Measurements from ENCODE around the gene SETD2. TPM values are rescaled to one million over a fixed set of nuclear protein-coding genes. Genes with fewer than 3 reads are reported as not detected.

SETD2 gene
- total and polyA plus RNA-seq, 2 donors (not counting 1 experiment from before 2014, with no cell fraction given) = 22.5 to 35.3 TPM

DNA sequence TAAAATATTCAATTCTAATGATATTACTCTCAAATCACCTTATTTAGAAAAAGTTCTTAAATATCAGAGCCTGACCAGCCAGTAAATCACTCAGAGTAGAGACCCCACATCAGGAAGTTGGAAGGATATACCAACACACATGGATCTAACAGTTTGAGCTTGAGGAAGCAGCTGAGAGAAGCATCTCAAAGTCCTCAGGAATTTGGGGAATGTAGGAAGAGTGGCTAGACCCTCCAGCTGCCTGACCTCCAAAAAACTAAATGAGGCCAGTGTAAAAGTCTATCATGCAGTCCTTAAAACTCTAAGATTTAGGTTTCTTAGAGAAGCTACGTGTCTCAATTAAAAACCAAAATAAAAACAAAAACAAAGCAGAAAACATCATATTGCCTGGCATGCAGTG, 55.4 kb downstream of the SETD2 start:
- H3K79me2 ChIP-seq (ENCODE audit: control insufficient read depth, insufficient read depth, low read length) = peaks cover 3% of the 10 kb centered on the region
- DNase-seq (ENCODE audit: low read depth in 2 of 2) = peak in 1 of 2 donors; percentile 65
- no peaks in the 10 kb centered on the region for H4K20me1 ChIP-seq (ENCODE audit: control insufficient read depth, extremely low read depth, insufficient read depth, low read length)
- H3K9me3 ChIP-seq (ENCODE audit: control insufficient read depth, insufficient read depth, low read depth, low read length) = no peaks in the 10 kb centered on the region
- peaks cover 3% of the 10 kb centered on the region for H3K36me3 ChIP-seq (ENCODE audit: control insufficient read depth, insufficient read depth, low read length)
- peaks cover 2% of the 10 kb centered on the region for H3K4me1 ChIP-seq (ENCODE audit: control insufficient read depth, extremely low read depth, insufficient read depth, low read length)
- H3K27ac ChIP-seq (ENCODE audit: insufficient read depth, low read length) = no peak overlapping the region
- H3K4me3 ChIP-seq (replicated peaks in 1 of 4; ENCODE audit: control extremely low read depth in 1 of 4, insufficient read depth in 1 of 4, low read depth in 3 of 4, low read length in 4 of 4) = no peak overlapping the region
- TF ChIP-seq, protein P1, sequence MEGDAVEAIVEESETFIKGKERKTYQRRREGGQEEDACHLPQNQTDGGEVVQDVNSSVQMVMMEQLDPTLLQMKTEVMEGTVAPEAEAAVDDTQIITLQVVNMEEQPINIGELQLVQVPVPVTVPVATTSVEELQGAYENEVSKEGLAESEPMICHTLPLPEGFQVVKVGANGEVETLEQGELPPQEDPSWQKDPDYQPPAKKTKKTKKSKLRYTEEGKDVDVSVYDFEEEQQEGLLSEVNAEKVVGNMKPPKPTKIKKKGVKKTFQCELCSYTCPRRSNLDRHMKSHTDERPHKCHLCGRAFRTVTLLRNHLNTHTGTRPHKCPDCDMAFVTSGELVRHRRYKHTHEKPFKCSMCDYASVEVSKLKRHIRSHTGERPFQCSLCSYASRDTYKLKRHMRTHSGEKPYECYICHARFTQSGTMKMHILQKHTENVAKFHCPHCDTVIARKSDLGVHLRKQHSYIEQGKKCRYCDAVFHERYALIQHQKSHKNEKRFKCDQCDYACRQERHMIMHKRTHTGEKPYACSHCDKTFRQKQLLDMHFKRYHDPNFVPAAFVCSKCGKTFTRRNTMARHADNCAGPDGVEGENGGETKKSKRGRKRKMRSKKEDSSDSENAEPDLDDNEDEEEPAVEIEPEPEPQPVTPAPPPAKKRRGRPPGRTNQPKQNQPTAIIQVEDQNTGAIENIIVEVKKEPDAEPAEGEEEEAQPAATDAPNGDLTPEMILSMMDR (conservative IDR thresholded peaks at IDR 0.05 in 1 of 2, IDR thresholded peaks at IDR 0.05 in 1 of 2; ENCODE audit: low read depth in 1 of 2, low read length in 2 of 2) = no peak
- no peak for TF ChIP-seq EZH2 (IDR thresholded peaks at IDR 0.05; ENCODE audit: low read length, missing control alignments)
- H2AFZ ChIP-seq (ENCODE audit: low read length) = no peak overlapping the region
- no peak overlapping the region for H3K4me2 ChIP-seq (ENCODE audit: extremely low read depth, insufficient read depth, low read length)
- no peak overlapping the region for H3K9ac ChIP-seq (ENCODE audit: insufficient read depth, low read length)
- H3K27me3 ChIP-seq (ENCODE audit: control insufficient read depth, insufficient read depth, low read length) = no peaks in the 10 kb centered on the region

DNA sequence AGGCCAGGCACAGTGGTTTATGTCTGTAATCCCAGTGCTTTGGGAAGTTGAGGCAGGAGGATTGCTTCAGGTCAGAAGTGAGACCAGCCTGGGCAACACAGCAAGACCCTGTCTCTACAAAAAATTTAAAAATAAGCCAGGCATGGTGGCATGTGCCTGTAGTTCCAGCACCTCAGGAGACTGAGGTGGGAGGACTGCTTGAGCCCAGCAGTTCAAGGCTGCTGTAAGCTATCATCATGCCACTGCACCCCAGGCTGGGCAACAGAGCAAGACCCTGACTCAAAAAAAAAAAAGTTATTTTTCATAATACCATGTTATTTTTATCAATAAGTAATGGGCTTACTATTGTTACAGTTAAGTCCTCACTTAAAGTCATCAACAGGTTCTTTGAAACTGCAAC, 59.7 kb downstream of the SETD2 start:
- Histone ChIP-seq H2AFZ (ENCODE audit: low read length) (no peak overlapping the region), H3K27me3 (ENCODE audit: control insufficient read depth, insufficient read depth, low read length) (no peaks in the 10 kb centered on the region), H3K4me3 (replicated peaks in 1 of 4; ENCODE audit: control extremely low read depth in 1 of 4, insufficient read depth in 1 of 4, low read depth in 3 of 4, low read length in 4 of 4) (no peak overlapping the region), H3K79me2 (ENCODE audit: control insufficient read depth, insufficient read depth, low read length) (no peaks in the 10 kb centered on the region), H3K4me1 (ENCODE audit: control insufficient read depth, extremely low read depth, insufficient read depth, low read length) (peaks cover 2% of the 10 kb centered on the region), H3K4me2 (ENCODE audit: extremely low read depth, insufficient read depth, low read length) (no peak overlapping the region), H3K9ac (ENCODE audit: insufficient read depth, low read length) (no peak overlapping the region), H4K20me1 (ENCODE audit: control insufficient read depth, extremely low read depth, insufficient read depth, low read length) (no peaks in the 10 kb centered on the region), H3K9me3 (ENCODE audit: control insufficient read depth, insufficient read depth, low read depth, low read length) (no peaks in the 10 kb centered on the region), H3K27ac (ENCODE audit: insufficient read depth, low read length) (no peak overlapping the region), H3K36me3 (ENCODE audit: control insufficient read depth, insufficient read depth, low read length) (no peaks in the 10 kb centered on the region)
- TF ChIP-seq EZH2 (IDR thresholded peaks at IDR 0.05; ENCODE audit: low read length, missing control alignments) = no peak
- TF ChIP-seq, protein P1 (conservative IDR thresholded peaks at IDR 0.05 in 1 of 2, IDR thresholded peaks at IDR 0.05 in 1 of 2; ENCODE audit: low read depth in 1 of 2, low read length in 2 of 2) = no peak
- DNase-seq (ENCODE audit: low read depth in 2 of 2) = no peak

DNA sequence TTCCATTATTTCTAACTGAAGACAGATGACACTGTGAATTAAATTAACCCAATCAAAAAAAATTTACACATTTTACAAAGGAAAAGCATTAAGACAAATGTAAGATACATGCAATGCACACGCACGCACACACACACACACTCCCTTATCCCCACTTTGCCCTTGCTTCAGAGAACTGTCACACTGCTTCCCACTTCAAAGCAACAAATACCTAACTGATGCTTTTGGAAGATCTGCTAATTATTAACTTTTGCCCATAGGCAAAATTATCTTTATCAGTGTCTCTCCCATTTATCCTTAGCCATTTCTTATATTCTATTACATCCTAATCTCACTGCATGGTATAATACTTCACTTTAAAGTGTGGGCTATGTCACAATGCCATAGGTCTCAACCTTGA, 60.3 kb downstream of the SETD2 start:
- Histone ChIP-seq H3K4me3 (replicated peaks in 1 of 4; ENCODE audit: control extremely low read depth in 1 of 4, insufficient read depth in 1 of 4, low read depth in 3 of 4, low read length in 4 of 4) (no peak overlapping the region), H3K27me3 (ENCODE audit: control insufficient read depth, insufficient read depth, low read length) (no peaks in the 10 kb centered on the region), H3K4me1 (ENCODE audit: control insufficient read depth, extremely low read depth, insufficient read depth, low read length) (peaks cover under 1% of the 10 kb centered on the region), H3K36me3 (ENCODE audit: control insufficient read depth, insufficient read depth, low read length) (no peaks in the 10 kb centered on the region), H3K9ac (ENCODE audit: insufficient read depth, low read length) (no peak overlapping the region), H2AFZ (ENCODE audit: low read length) (no peak overlapping the region), H4K20me1 (ENCODE audit: control insufficient read depth, extremely low read depth, insufficient read depth, low read length) (no peaks in the 10 kb centered on the region), H3K4me2 (ENCODE audit: extremely low read depth, insufficient read depth, low read length) (no peak overlapping the region), H3K27ac (ENCODE audit: insufficient read depth, low read length) (no peak overlapping the region), H3K9me3 (ENCODE audit: control insufficient read depth, insufficient read depth, low read depth, low read length) (no peaks in the 10 kb centered on the region), H3K79me2 (ENCODE audit: control insufficient read depth, insufficient read depth, low read length) (no peaks in the 10 kb centered on the region)
- TF ChIP-seq, protein P1 (conservative IDR thresholded peaks at IDR 0.05 in 1 of 2, IDR thresholded peaks at IDR 0.05 in 1 of 2; ENCODE audit: low read depth in 1 of 2, low read length in 2 of 2) = no peak
- no peak for TF ChIP-seq EZH2 (IDR thresholded peaks at IDR 0.05; ENCODE audit: low read length, missing control alignments)
- DNase-seq (ENCODE audit: low read depth in 2 of 2) = no peak

Data from fibroblast of lung (primary cell).